Measurements from ENCODE around the gene DYNLT2B.

DNA sequence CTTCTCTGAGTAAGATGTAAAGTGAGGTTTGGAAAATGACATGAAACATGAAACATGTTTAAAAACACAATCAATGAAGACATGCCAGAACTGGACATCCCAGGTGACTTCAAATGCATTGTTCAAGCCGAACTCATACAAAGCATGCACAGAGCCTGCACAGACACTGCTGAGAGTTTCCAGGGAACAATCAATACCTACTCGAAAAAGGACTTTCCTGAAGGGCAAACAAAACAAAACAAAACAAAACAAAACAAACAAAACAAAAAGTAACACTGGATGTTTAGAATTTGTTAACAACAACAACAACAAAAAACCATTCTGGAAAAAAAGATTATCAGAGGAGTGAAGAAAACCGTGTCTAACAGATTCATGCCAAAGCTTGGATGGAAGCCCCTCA is 30.7 kb upstream of the DYNLT2B start:
- TF ChIP-seq POLR2AphosphoS5 (IDR thresholded peaks at IDR 0.05) (no peak), POLR2A (IDR thresholded peaks at IDR 0.05) (no peak)
- TF ChIP-seq, protein P1, sequence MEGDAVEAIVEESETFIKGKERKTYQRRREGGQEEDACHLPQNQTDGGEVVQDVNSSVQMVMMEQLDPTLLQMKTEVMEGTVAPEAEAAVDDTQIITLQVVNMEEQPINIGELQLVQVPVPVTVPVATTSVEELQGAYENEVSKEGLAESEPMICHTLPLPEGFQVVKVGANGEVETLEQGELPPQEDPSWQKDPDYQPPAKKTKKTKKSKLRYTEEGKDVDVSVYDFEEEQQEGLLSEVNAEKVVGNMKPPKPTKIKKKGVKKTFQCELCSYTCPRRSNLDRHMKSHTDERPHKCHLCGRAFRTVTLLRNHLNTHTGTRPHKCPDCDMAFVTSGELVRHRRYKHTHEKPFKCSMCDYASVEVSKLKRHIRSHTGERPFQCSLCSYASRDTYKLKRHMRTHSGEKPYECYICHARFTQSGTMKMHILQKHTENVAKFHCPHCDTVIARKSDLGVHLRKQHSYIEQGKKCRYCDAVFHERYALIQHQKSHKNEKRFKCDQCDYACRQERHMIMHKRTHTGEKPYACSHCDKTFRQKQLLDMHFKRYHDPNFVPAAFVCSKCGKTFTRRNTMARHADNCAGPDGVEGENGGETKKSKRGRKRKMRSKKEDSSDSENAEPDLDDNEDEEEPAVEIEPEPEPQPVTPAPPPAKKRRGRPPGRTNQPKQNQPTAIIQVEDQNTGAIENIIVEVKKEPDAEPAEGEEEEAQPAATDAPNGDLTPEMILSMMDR (IDR thresholded peaks at IDR 0.05): no peak
